CD4-positive, alpha-beta T cell (primary cell): ENCODE data around the gene SCGB1C1. TPM values are rescaled to one million over a fixed set of nuclear protein-coding genes. Genes with fewer than 3 reads are reported as not detected.

ENCODE experiments used
- ATAC-seq: fragments of 200-7000 bp; cut with Tn5 transposase; one replicate; pipeline ENCODE4 v1.10.0; 2022; ENCODE audit warnings: mild to moderate bottlenecking; ENCODE audit not compliant: poor library complexity
- CTCF ChIA-PET: fragments of 350-600 bp; sonication (Branson Sonifier 250); formaldehyde crosslinking; loops from one replicate; lab custom pipeline; 2021; ENCODE audit warnings: antibody characterized with exemption, inconsistent platforms; lab: Charles Lee
- POLR2A ChIA-PET: fragments of 350-600 bp; sonication (Branson Sonifier 250); formaldehyde crosslinking; loops from one replicate; lab custom pipeline; 2021; ENCODE audit warnings: antibody characterized with exemption, inconsistent platforms; lab: Charles Lee
- DNase-seq, 14 experiments: peaks; one replicate each; pipeline ENCODE4 v3.0.0-alpha.2; 2013 to 2020; ENCODE audit warnings: mixed read lengths in 2 of 14
- H3K27ac ChIP-seq, 2 donors: one replicate each; pipeline versions ENCODE4 v1.5.1 to v1.7.0; 2013; ENCODE audit warnings: low read length in 2 of 2, low read depth in 1 of 2, mild to moderate bottlenecking in 1 of 2
- H3K27me3 ChIP-seq, 2 experiments: 1 replicate in 1 of 2; 2 replicates in 1 of 2; pipeline versions ENCODE4 v1.6.1 to v1.7.0; 2013; ENCODE audit warnings: low read length in 2 of 2, control low read depth in 1 of 2, mild to moderate bottlenecking in 1 of 2, moderate library complexity in 1 of 2; ENCODE audit not compliant: insufficient read depth in 2 of 2, control insufficient read depth in 1 of 2
- H3K36me3 ChIP-seq: one replicate; pipeline ENCODE4 v1.6.1; 2013; ENCODE audit warnings: low read length, control low read depth; ENCODE audit not compliant: insufficient read depth
- H3K4me1 ChIP-seq: one replicate; pipeline ENCODE4 v1.6.1; 2013; ENCODE audit warnings: low read length, control low read depth; ENCODE audit not compliant: insufficient read depth
- H3K4me3 ChIP-seq: one replicate; pipeline ENCODE4 v1.5.1; 2013; ENCODE audit warnings: mild to moderate bottlenecking, low read length, moderate library complexity
- H3K9me3 ChIP-seq, 2 experiments: 1 replicate in 1 of 2; 2 replicates in 1 of 2; pipeline versions ENCODE4 v1.6.1 to v1.7.0; 2013; ENCODE audit warnings: low read length in 2 of 2, mild to moderate bottlenecking in 2 of 2, control low read depth in 1 of 2, moderate library complexity in 1 of 2; ENCODE audit not compliant: control insufficient read depth in 1 of 2, insufficient read depth in 1 of 2
- H3K27ac Mint-ChIP-seq: one replicate; pipeline ENCODE4 v1.8.0; 2020; ENCODE audit warnings: mixed read lengths
- H3K27me3 Mint-ChIP-seq: one replicate; pipeline ENCODE4 v1.8.0; 2021; ENCODE audit warnings: mixed read lengths
- H3K36me3 Mint-ChIP-seq: one replicate; pipeline ENCODE4 v1.8.0; 2021; ENCODE audit warnings: low read depth, mixed read lengths
- H3K4me1 Mint-ChIP-seq: one replicate; pipeline ENCODE4 v1.8.0; 2021; ENCODE audit warnings: low read depth, mixed read lengths
- H3K4me3 Mint-ChIP-seq: one replicate; pipeline ENCODE4 v1.8.0; 2020; ENCODE audit warnings: mild to moderate bottlenecking, mixed read lengths
- H3K9me3 Mint-ChIP-seq: one replicate; pipeline ENCODE4 v1.8.0; 2020; ENCODE audit warnings: mixed read lengths
- CTCF ChIP-seq: fragments of 200-600 bp; IDR thresholded peaks from one replicate; pipeline ENCODE4 v1.8.0; 2022; ENCODE audit warnings: antibody characterized with exemption, mild to moderate bottlenecking
- intact Hi-C, 2 experiments: fragments of 100-400 bp; cut with DNase I in 1 of 2; cut with micrococcal nuclease in 1 of 2; formaldehyde crosslinking; loops; one replicate each; pipeline versions ENCODE4 v1.15.1 to v1.9.0; 2023 to 2025; cut with DNase I, micrococcal nuclease
- total RNA-seq, 174 experiments: library from RNA in 2 of 174; stranded (reverse) in 2 of 174; gene quantifications; one replicate each; pipeline ENCODE4 v1.2.3 and lab custom pipeline; 2021 to 2026

Gene SCGB1C1
- total RNA-seq, 2 experiments from 2014 or later, result not detected

GRCh38 chr11:199782-200181 is 6.9 kb downstream of the SCGB1C1 start:
- H3K4me3 Mint-ChIP-seq, result no peak overlapping the region
- no peak for TF ChIP-seq CTCF
- Histone ChIP-seq H3K27me3 (no peaks in the 10 kb centered on the region), H3K4me1 (peaks cover 32% of the 10 kb centered on the region), H3K27ac (no peak overlapping the region), H3K36me3 (peaks cover 23% of the 10 kb centered on the region), H3K9me3 (no peaks in the 10 kb centered on the region), H3K4me3 (no peak overlapping the region)
- H3K27me3 Mint-ChIP-seq, result no peaks in the 10 kb centered on the region
- CTCF ChIA-PET, result no interaction called here
- POLR2A ChIA-PET, result no interaction called here
- DNase-seq (peak in 2 of 14 experiments; percentile 26 to 32), ATAC-seq (no peak)
- no peaks in the 10 kb centered on the region for H3K9me3 Mint-ChIP-seq
- peaks cover 36% of the 10 kb centered on the region for H3K36me3 Mint-ChIP-seq
- peaks cover 34% of the 10 kb centered on the region for H3K4me1 Mint-ChIP-seq
- intact Hi-C loops, result no loop called here
- H3K27ac Mint-ChIP-seq, result no peak overlapping the region

- Mint-ChIP-seq H3K36me3 (peaks cover 42% of the 10 kb centered on the region), H3K4me3 (no peak overlapping the region), H3K27ac (no peak overlapping the region), H3K27me3 (no peaks in the 10 kb centered on the region), H3K4me1 (peaks cover 38% of the 10 kb centered on the region), H3K9me3 (no peaks in the 10 kb centered on the region)
- Histone ChIP-seq H3K36me3 (peaks cover 29% of the 10 kb centered on the region), H3K9me3 (no peaks in the 10 kb centered on the region), H3K27me3 (no peaks in the 10 kb centered on the region), H3K4me1 (peaks cover 39% of the 10 kb centered on the region), H3K27ac (no peak overlapping the region), H3K4me3 (no peak overlapping the region)
- TF ChIP-seq CTCF, result no peak
- ATAC-seq (no peak), DNase-seq (peak in 2 of 14 experiments; percentile 17 to 19)
- ChIA-PET POLR2A (interaction anchor here (1.2 kb wide), 1 partner anchor 67 kb away, joined by 3 read pairs; no protein-coding TSS in a partner anchor), CTCF (no interaction called here)
- intact Hi-C loops, result no loop called here
Observed at GRCh38 chr11:200224-201003, 7.5 kb downstream of the SCGB1C1 start.

- H3K4me1 ChIP-seq, result peaks cover 53% of the 10 kb centered on the region
- ATAC-seq (no peak), DNase-seq (peak in 1 of 14 experiments; percentile 22)
Observed at GRCh38 chr11:201966-202365, 9.1 kb downstream of the SCGB1C1 start.

More at GRCh38 chr11:201966-202365, 9.1 kb downstream of the SCGB1C1 start:
- intact Hi-C loops, result no loop called here
- Mint-ChIP-seq H3K4me3 (peak overlapping the region; percentile 82), H3K4me1 (peaks cover 47% of the 10 kb centered on the region), H3K9me3 (no peaks in the 10 kb centered on the region), H3K27me3 (no peaks in the 10 kb centered on the region), H3K36me3 (peaks cover 56% of the 10 kb centered on the region), H3K27ac (peak overlapping the region; percentile 79)
- Histone ChIP-seq H3K36me3 (peaks cover 35% of the 10 kb centered on the region), H3K9me3 (no peaks in the 10 kb centered on the region), H3K27ac (no peak overlapping the region), H3K27me3 (no peaks in the 10 kb centered on the region), H3K4me3 (no peak overlapping the region)
- POLR2A ChIA-PET, result no interaction called here
- CTCF ChIA-PET, result no interaction called here
- no peak for TF ChIP-seq CTCF
